Measurements from ENCODE around the gene CDK14. TPM values are rescaled to one million over a fixed set of nuclear protein-coding genes. Genes with fewer than 3 reads are reported as not detected.

CDK14 gene
- total RNA-seq, 1 donor from 2014 or later, result 52.3 TPM

DNA sequence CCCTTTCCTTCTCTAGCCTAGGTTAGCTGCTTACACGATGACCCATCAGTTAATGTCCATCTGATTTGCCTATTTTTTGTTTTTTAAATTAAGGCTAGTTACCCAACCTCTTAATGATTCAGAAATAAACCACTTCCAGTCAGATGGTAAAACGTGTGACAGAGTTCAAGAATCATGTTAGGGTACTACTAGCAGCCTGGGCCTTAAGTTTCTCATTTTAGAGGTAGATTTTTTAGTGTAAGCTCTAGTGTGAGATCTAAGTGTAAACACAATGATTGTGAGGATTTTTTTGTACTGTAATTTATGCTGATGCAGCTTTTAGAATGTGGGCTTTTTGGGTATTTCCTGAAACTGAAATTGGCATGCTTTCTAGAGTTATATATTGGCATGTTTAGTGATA is 130.0 kb downstream of the CDK14 start:
- TF ChIP-seq, protein P1, sequence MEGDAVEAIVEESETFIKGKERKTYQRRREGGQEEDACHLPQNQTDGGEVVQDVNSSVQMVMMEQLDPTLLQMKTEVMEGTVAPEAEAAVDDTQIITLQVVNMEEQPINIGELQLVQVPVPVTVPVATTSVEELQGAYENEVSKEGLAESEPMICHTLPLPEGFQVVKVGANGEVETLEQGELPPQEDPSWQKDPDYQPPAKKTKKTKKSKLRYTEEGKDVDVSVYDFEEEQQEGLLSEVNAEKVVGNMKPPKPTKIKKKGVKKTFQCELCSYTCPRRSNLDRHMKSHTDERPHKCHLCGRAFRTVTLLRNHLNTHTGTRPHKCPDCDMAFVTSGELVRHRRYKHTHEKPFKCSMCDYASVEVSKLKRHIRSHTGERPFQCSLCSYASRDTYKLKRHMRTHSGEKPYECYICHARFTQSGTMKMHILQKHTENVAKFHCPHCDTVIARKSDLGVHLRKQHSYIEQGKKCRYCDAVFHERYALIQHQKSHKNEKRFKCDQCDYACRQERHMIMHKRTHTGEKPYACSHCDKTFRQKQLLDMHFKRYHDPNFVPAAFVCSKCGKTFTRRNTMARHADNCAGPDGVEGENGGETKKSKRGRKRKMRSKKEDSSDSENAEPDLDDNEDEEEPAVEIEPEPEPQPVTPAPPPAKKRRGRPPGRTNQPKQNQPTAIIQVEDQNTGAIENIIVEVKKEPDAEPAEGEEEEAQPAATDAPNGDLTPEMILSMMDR (IDR thresholded peaks at IDR 0.05), result no peak
- TF ChIP-seq EZH2phosphoT487 (IDR thresholded peaks at IDR 0.05) (no peak), EZH2 (IDR thresholded peaks at IDR 0.05) (no peak)
- Histone ChIP-seq H3K9ac (no peak overlapping the region), H3K4me1 (peaks cover 25% of the 10 kb centered on the region), H3K4me2 (peak overlapping the region; percentile 61), H4K20me1 (ENCODE audit: low read depth) (peaks cover 8% of the 10 kb centered on the region), H3F3A (ENCODE audit: low read depth) (peaks cover 14% of the 10 kb centered on the region), H3K9me3 (ENCODE audit: low read depth) (peaks cover 6% of the 10 kb centered on the region), H3K4me3 (no peak overlapping the region), H3K79me2 (ENCODE audit: low read depth) (peaks cover 66% of the 10 kb centered on the region), H3K27ac (peak overlapping the region; percentile 47), H3K27me3 (no peaks in the 10 kb centered on the region), H2AFZ (replicated peaks) (no peak overlapping the region), H3K36me3 (no peaks in the 10 kb centered on the region)
- Mint-ChIP-seq H3K27me3 (ENCODE audit: insufficient read depth, low read depth) (peaks cover 2% of the 10 kb centered on the region), H3K4me3 (peak overlapping the region; percentile 12), H3K36me3 (peaks cover 27% of the 10 kb centered on the region), H3K4me1 (peaks cover 30% of the 10 kb centered on the region), H3K27ac (peak overlapping the region; percentile 68), H3K9me3 (peaks cover 20% of the 10 kb centered on the region)
- DNase-seq (ENCODE audit: low spot score), result no peak

DNA sequence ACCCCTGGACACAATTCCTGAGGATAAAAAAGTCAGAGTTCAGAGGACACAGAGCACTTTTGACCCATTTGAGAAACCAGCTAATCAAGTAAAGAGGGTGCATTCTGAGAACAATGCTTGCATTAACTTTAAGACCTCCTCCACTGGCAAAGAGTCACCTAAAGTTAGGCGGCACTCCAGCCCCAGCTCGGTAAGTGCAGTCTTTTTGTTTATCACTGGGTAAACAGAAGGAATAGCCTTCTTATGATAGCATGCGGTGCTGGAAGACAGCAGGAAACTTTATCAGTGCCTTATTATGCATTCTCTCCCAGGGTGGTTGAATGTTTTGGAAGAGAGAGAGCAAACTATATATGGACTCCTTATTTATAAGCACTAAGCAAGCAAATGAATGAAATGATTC is 130.5 kb downstream of the CDK14 start:
- Histone ChIP-seq H3K36me3 (no peaks in the 10 kb centered on the region), H3K27ac (peak overlapping the region; percentile 47), H3K4me1 (peaks cover 25% of the 10 kb centered on the region), H3F3A (ENCODE audit: low read depth) (peaks cover 14% of the 10 kb centered on the region), H3K4me2 (peak overlapping the region; percentile 61), H2AFZ (replicated peaks) (no peak overlapping the region), H3K9ac (no peak overlapping the region), H4K20me1 (ENCODE audit: low read depth) (peaks cover 8% of the 10 kb centered on the region), H3K4me3 (no peak overlapping the region), H3K79me2 (ENCODE audit: low read depth) (peaks cover 68% of the 10 kb centered on the region), H3K27me3 (no peaks in the 10 kb centered on the region), H3K9me3 (ENCODE audit: low read depth) (peaks cover 6% of the 10 kb centered on the region)
- Mint-ChIP-seq H3K9me3 (peaks cover 25% of the 10 kb centered on the region), H3K36me3 (peaks cover 32% of the 10 kb centered on the region), H3K27me3 (ENCODE audit: insufficient read depth, low read depth) (peaks cover 4% of the 10 kb centered on the region), H3K4me1 (peaks cover 25% of the 10 kb centered on the region), H3K4me3 (peak overlapping the region; percentile 12), H3K27ac (peak overlapping the region; percentile 68)
- peak; percentile 59 for DNase-seq (ENCODE audit: low spot score)
- TF ChIP-seq, protein P1 (IDR thresholded peaks at IDR 0.05), result no peak
- TF ChIP-seq EZH2 (IDR thresholded peaks at IDR 0.05) (no peak), EZH2phosphoT487 (IDR thresholded peaks at IDR 0.05) (no peak)

DNA sequence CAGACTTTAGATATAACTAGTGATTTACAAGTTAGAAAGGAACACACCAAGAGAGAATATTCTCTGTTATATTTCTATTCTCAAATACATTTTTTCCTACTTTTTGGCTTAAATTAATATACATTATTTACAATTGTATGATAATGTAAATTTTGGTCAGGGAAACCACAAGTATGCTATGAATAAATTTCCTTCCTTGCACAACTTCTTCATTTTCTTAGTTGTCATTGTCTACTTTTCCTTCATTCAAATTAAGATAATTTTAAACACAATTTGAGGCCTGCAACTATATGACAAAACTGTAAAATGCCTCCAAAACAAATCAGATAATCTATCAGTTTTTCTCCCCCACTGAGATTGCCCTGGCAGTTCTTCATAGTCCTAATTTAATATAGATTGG is 131.3 kb downstream of the CDK14 start:
- peak overlapping the region; percentile 61 for H3K4me2 ChIP-seq

More for the DNA sequence above, 131.3 kb downstream of the CDK14 start:
- peaks cover 32% of the 10 kb centered on the region for H3K9me3 Mint-ChIP-seq
- H3K36me3 Mint-ChIP-seq, result peaks cover 39% of the 10 kb centered on the region
- no peak overlapping the region for H3K4me3 Mint-ChIP-seq
- Histone ChIP-seq H3K9ac (no peak overlapping the region), H3K79me2 (ENCODE audit: low read depth) (peaks cover 72% of the 10 kb centered on the region), H3K27me3 (no peaks in the 10 kb centered on the region), H3K4me3 (no peak overlapping the region), H2AFZ (replicated peaks) (no peak overlapping the region), H3K27ac (no peak overlapping the region), H4K20me1 (ENCODE audit: low read depth) (peaks cover 8% of the 10 kb centered on the region), H3K36me3 (no peaks in the 10 kb centered on the region), H3K4me1 (peaks cover 25% of the 10 kb centered on the region), H3F3A (ENCODE audit: low read depth) (peaks cover 14% of the 10 kb centered on the region), H3K9me3 (ENCODE audit: low read depth) (peaks cover 9% of the 10 kb centered on the region)
- H3K27ac Mint-ChIP-seq, result peak overlapping the region; percentile 64
- peaks cover 4% of the 10 kb centered on the region for H3K27me3 Mint-ChIP-seq (ENCODE audit: insufficient read depth, low read depth)
- TF ChIP-seq, protein P1 (IDR thresholded peaks at IDR 0.05), result no peak
- TF ChIP-seq EZH2 (IDR thresholded peaks at IDR 0.05), result no peak
- TF ChIP-seq EZH2phosphoT487 (IDR thresholded peaks at IDR 0.05), result no peak
- peaks cover 23% of the 10 kb centered on the region for H3K4me1 Mint-ChIP-seq
- DNase-seq (ENCODE audit: low spot score), result no peak
